Vagina (tissue), 2 donors: ENCODE data around the gene CRTC1. TPM values are rescaled to one million over a fixed set of nuclear protein-coding genes. Genes with fewer than 3 reads are reported as not detected.

Experiments used
- DNase-seq, 2 donors: peaks; one replicate each; pipeline ENCODE4 v3.0.0-alpha.2; 2017; ENCODE audit errors: extremely low spot score in 2 of 2
- H3K27ac ChIP-seq: fragments of 200-600 bp; sonication (generic); one replicate; pipeline ENCODE4 v1.5.1; 2019
- H3K27me3 ChIP-seq: fragments of 200-600 bp; sonication (generic); one replicate; pipeline ENCODE4 v1.5.1; 2019
- H3K36me3 ChIP-seq, 2 donors: fragments of 200-600 bp; sonication (generic); one replicate each; pipeline ENCODE4 v1.5.1; 2017 to 2019
- H3K4me1 ChIP-seq: fragments of 200-600 bp; sonication (generic); one replicate; pipeline ENCODE4 v1.5.1; 2019
- H3K4me3 ChIP-seq, 2 donors: fragments of 200-600 bp; sonication (generic); 1 replicate in 1 of 2; 2 replicates in 1 of 2; pipeline ENCODE4 v1.5.1; 2016 to 2019
- H3K9me3 ChIP-seq: fragments of 200-600 bp; sonication (generic); one replicate; pipeline ENCODE4 v1.5.1; 2019
- CTCF ChIP-seq, 3 experiments: fragments of 450-650 bp in 2 of 3; fragments of 200-600 bp in 1 of 3; sonication (generic) in 1 of 3; IDR thresholded peaks; one replicate each; pipeline ENCODE4 v1.5.1; 2017 to 2019; ENCODE audit warnings: antibody characterized with exemption in 3 of 3, mild to moderate bottlenecking in 2 of 3, moderate library complexity in 2 of 3
- POLR2A ChIP-seq, 2 donors: fragments of 450-650 bp; IDR thresholded peaks; one replicate each; pipeline ENCODE4 v1.6.1; 2017; ENCODE audit warnings: antibody characterized with exemption in 2 of 2, mild to moderate bottlenecking in 2 of 2, moderate library complexity in 2 of 2
- POLR2AphosphoS5 ChIP-seq, 2 donors: sonication (generic); formaldehyde crosslinking; IDR thresholded peaks; one replicate each; pipeline ENCODE4 v1.9.0; 2017; ENCODE audit warnings: antibody characterized with exemption in 2 of 2, mild to moderate bottlenecking in 2 of 2, low read depth in 1 of 2; ENCODE audit not compliant: insufficient read depth in 1 of 2
- intact Hi-C: fragments of 100-400 bp; cut with DNase I; formaldehyde crosslinking; loops from one replicate; pipeline ENCODE4 v1.15.1; 2023
- total RNA-seq: library from RNA; depleted of rRNA; stranded (reverse); fragments of >200 nt; gene quantifications from one replicate; pipeline ENCODE4 v1.2.3, GENCODE V29; 2016

Gene CRTC1
- total RNA-seq, 1 donor from 2014 or later, result 7.4 TPM

GRCh38 chr19:18759995-18760426 is 76.5 kb downstream of the CRTC1 start:
- H3K4me1 ChIP-seq, result peaks cover 44% of the 10 kb centered on the region
- intact Hi-C loops, result no loop called here
- TF ChIP-seq POLR2AphosphoS5 (IDR thresholded peaks at IDR 0.05; ENCODE audit: insufficient read depth in 1 of 2, low read depth in 1 of 2), result no peak
- TF ChIP-seq CTCF (IDR thresholded peaks at IDR 0.05), result no peak
- no peak for TF ChIP-seq POLR2A (IDR thresholded peaks at IDR 0.05)
- no peaks in the 10 kb centered on the region for H3K9me3 ChIP-seq
- no peak overlapping the region for H3K4me3 ChIP-seq
- no peaks in the 10 kb centered on the region for H3K27me3 ChIP-seq
- H3K27ac ChIP-seq, result no peak overlapping the region
- H3K36me3 ChIP-seq, result no peaks in the 10 kb centered on the region
- no peak for DNase-seq

GRCh38 chr19:18760440-18761383 is 77.2 kb downstream of the CRTC1 start:
- intact Hi-C loops, result no loop called here
- Histone ChIP-seq H3K9me3 (no peaks in the 10 kb centered on the region), H3K4me3 (no peak overlapping the region), H3K4me1 (peaks cover 44% of the 10 kb centered on the region), H3K27ac (no peak overlapping the region), H3K36me3 (no peaks in the 10 kb centered on the region), H3K27me3 (no peaks in the 10 kb centered on the region)
- no peak for DNase-seq
- TF ChIP-seq POLR2AphosphoS5 (IDR thresholded peaks at IDR 0.05; ENCODE audit: insufficient read depth in 1 of 2, low read depth in 1 of 2) (no peak), CTCF (IDR thresholded peaks at IDR 0.05) (no peak), POLR2A (IDR thresholded peaks at IDR 0.05) (no peak)

- Histone ChIP-seq H3K27me3 (no peaks in the 10 kb centered on the region), H3K4me3 (no peak overlapping the region), H3K4me1 (peaks cover 44% of the 10 kb centered on the region)
Observed at GRCh38 chr19:18761531-18762110, 78.1 kb downstream of the CRTC1 start.

GRCh38 chr19:18762125-18763023 is 78.9 kb downstream of the CRTC1 start:
- Histone ChIP-seq H3K4me1 (peaks cover 40% of the 10 kb centered on the region), H3K27ac (peak overlapping the region; percentile 28), H3K27me3 (no peaks in the 10 kb centered on the region), H3K9me3 (no peaks in the 10 kb centered on the region), H3K36me3 (no peaks in the 10 kb centered on the region), H3K4me3 (no peak overlapping the region)
- DNase-seq, result no peak
- intact Hi-C loops, result no loop called here
- no peak for TF ChIP-seq CTCF (IDR thresholded peaks at IDR 0.05)
- peak in 1 of 2 donors; percentile 28 for TF ChIP-seq POLR2AphosphoS5 (IDR thresholded peaks at IDR 0.05; ENCODE audit: insufficient read depth in 1 of 2, low read depth in 1 of 2)
- TF ChIP-seq POLR2A (IDR thresholded peaks at IDR 0.05), result no peak

More at GRCh38 chr19:18761531-18762110, 78.1 kb downstream of the CRTC1 start:
- H3K27ac ChIP-seq, result peak overlapping the region; percentile 28
- no peak for DNase-seq
- H3K36me3 ChIP-seq, result no peaks in the 10 kb centered on the region
- TF ChIP-seq POLR2AphosphoS5 (IDR thresholded peaks at IDR 0.05; ENCODE audit: insufficient read depth in 1 of 2, low read depth in 1 of 2) (no peak), POLR2A (IDR thresholded peaks at IDR 0.05) (no peak), CTCF (IDR thresholded peaks at IDR 0.05) (no peak)
- no peaks in the 10 kb centered on the region for H3K9me3 ChIP-seq
- intact Hi-C loops, result no loop called here
